ENCODE measurements around the gene PPARA. TPM values are rescaled to one million over a fixed set of nuclear protein-coding genes. Genes with fewer than 3 reads are reported as not detected.

Gene PPARA
- total and polyA plus RNA-seq, 2 of the 4 experiments (the other 2 are of a cell fraction): 3.1 to 7.0 TPM

DNA sequence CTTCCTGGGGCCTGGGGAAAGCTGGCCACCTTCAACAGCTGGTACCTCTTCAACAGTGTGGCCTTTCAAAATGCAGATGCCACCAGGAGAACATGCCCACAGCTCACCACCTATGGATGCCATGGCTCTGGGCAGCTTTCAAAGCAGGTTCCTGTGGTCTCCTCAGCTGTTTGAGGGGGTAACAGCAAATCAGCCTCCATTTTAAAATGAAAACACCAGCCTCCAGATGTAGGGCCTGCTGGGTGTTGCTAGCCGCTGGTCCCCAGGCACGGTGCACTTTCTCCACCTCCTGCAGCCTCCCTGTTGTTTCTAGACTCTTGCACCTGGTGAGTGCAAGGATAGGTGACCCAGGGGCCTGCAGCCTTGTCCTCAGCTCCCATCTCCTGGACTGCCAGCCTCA, 89.7 kb downstream of the PPARA start:
- no peak overlapping the region for H2AK9ac ChIP-seq (replicated peaks; ENCODE audit: low read depth, low read length, poor library complexity)
- no peak overlapping the region for H3K18ac ChIP-seq (ENCODE audit: low read depth, low read length)
- TF ChIP-seq RAD21 (IDR thresholded peaks at IDR 0.05; ENCODE audit: low read length): no peak
- no peak for TF ChIP-seq MAZ (IDR thresholded peaks at IDR 0.05; ENCODE audit: borderline replicate concordance, low read depth, low read length)
- intact Hi-C loops (cut with micrococcal nuclease) (no loop called here), in situ Hi-C loops (cut with MboI; ENCODE audit: low sequenced_read_pairs) (no loop called here), dilution Hi-C loops (cut with HindIII; ENCODE audit: low sequenced_read_pairs, unreplicated experiment) (no loop called here)
- no peaks in the 10 kb centered on the region for H3K27me3 ChIP-seq (ENCODE audit: control insufficient read depth, insufficient read depth, low read length)
- H3K27ac ChIP-seq (ENCODE audit: insufficient read depth, low read length): no peak overlapping the region
- H2AFZ ChIP-seq (replicated peaks; ENCODE audit: low read length, poor library complexity): no peak overlapping the region
- POLR2A ChIA-PET (ENCODE audit: unreplicated experiment): no interaction called here
- H3K14ac ChIP-seq (replicated peaks; ENCODE audit: low read depth, low read length): no peak overlapping the region
- H3K4me1 ChIP-seq (ENCODE audit: control insufficient read depth, insufficient read depth, low read length): peaks cover 4% of the 10 kb centered on the region
- H3K9me3 ChIP-seq (ENCODE audit: control insufficient read depth, insufficient read depth, low read length): no peaks in the 10 kb centered on the region
- no peak overlapping the region for H2AK5ac ChIP-seq (ENCODE audit: low read depth, low read length)
- WGBS, 2 experiments (ENCODE audit: extremely low coverage in 2 of 2, insufficient read length in 1 of 2): 100% methylated on average over 2 of the region's 2 CpGs; no CpG with 5 or more reads in 1 of the 2 experiments
- no peaks in the 10 kb centered on the region; the same call in 1 of the 2 replicates for H4K20me1 ChIP-seq (ENCODE audit: insufficient read depth, low read length)
- H2BK120ac ChIP-seq (ENCODE audit: low read depth, low read length): no peak overlapping the region
- DNase-seq (no peak), ATAC-seq (ENCODE audit: low read depth) (no peak)
- no peak overlapping the region for H3K56ac ChIP-seq (ENCODE audit: extremely low read depth, insufficient read depth, low read length)
- no peak overlapping the region for H3K4me3 ChIP-seq (ENCODE audit: insufficient read depth, low read depth, low read length)
- no peak overlapping the region for H3K9ac ChIP-seq (ENCODE audit: low read depth, low read length)
- H3K36me3 ChIP-seq (ENCODE audit: control insufficient read depth, insufficient read depth, low read length): peaks cover 31% of the 10 kb centered on the region
- H4K91ac ChIP-seq (ENCODE audit: insufficient read depth, low read depth, low read length): no peak overlapping the region
- H4K8ac ChIP-seq (ENCODE audit: low read depth in 2 of 2, low read length in 2 of 2): no peak overlapping the region
- no peak overlapping the region for H3K4ac ChIP-seq (ENCODE audit: low read depth, low read length)
- peaks cover 3% of the 10 kb centered on the region; the same call in 1 of the 2 replicates for H3K9me1 ChIP-seq (ENCODE audit: insufficient read depth, low read length)
- 0 out of 4 replicates have a peak, but pooled peaks cover 0 to 4% of the 10 kb centered on the region in 2 experiments for H3K79me1 ChIP-seq (ENCODE audit: low read depth in 1 of 2, low read length in 2 of 2)
- CTCF ChIA-PET: no interaction called here
- H4K5ac ChIP-seq (ENCODE audit: low read depth, low read length): no peak overlapping the region
- H2BK20ac ChIP-seq (ENCODE audit: low read depth, low read length): no peak overlapping the region
- H2BK5ac ChIP-seq (ENCODE audit: low read depth, low read length, poor library complexity, severe bottlenecking): no peak overlapping the region
- no TSS peak for BruUV-seq (replicated peaks)
- H3K4me2 ChIP-seq (ENCODE audit: low read depth, low read length): no peak overlapping the region
- H2BK15ac ChIP-seq (ENCODE audit: low read depth, low read length): no peak overlapping the region
- H3K23ac ChIP-seq (ENCODE audit: low read depth, low read length): no peak overlapping the region

Measured in IMR-90 (cell line).